GM18868 (cell line): ENCODE data around the gene GARIN5A.
A peak's percentile ranks its signal among the peaks of the same experiment; 100 is the strongest.

Experiments used
- ATAC-seq: cut with Tn5 transposase; IDR thresholded peaks from one replicate; pipeline ENCODE4 v1.9.1; 2021; ENCODE audit warnings: mild to moderate bottlenecking, moderate library complexity; ENCODE audit not compliant: unreplicated experiment

The GARIN5A gene

DNA sequence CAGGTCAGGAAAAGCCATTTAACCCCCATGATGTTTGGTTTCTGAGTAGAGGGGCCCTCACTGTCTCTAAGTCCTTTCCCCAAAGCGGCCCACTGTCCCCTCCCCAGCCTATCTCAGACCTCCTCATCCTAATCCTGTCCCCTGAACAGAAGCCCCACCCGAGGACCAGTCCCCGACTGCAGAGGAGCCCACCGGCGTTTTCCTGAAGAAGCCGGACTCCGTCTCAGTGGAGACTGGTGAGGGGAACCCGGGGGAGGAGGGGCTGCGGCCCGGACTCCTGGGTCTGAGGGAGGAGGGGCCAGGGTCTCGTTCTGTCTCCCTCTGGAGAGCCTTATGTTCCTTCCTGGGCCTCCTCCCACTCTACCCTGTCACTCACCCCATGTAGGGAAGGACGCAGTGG is 41.0 kb downstream of the GARIN5A start:
- no peak for ATAC-seq

DNA sequence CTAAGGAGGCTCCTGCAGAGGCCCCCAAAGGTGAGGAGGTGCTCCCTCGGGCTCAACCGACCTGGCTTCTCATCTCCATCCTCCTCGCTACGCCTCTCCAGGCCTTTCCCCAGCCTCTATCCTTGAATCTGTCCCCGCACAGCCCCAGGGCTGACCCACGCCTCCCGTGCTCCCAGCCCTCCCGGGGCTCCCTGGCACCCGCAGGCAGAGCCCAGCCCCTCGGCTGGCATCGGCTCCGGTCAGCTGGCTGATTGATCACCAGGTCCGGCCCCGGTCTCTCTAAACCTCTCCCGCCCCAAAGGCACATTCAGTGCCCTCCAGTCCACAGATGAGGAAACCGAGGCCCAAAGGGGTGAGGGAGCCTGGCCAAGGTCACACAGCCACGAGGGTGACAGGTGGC is 41.4 kb downstream of the GARIN5A start:
- ATAC-seq: no peak

DNA sequence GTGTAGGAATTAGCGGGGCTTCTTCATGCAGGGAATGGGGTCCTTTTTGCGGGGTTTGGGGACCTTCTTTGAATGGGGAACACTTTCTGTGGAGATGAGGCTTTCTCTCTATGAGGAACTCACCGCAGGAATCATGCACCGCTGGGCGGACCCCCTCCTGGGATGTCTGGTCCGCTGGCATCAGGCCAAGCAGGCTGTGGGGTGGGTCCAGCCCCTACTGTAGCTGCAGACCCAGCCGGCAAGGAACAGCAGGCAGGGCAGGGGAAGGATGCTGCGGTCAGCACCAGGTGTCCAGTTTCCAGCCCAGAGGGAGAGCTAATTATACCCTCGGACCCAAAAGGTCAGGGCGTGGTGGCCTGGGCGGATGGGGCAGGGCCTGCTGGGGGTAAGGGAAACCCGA is 42.1 kb downstream of the GARIN5A start:
- no peak for ATAC-seq

DNA sequence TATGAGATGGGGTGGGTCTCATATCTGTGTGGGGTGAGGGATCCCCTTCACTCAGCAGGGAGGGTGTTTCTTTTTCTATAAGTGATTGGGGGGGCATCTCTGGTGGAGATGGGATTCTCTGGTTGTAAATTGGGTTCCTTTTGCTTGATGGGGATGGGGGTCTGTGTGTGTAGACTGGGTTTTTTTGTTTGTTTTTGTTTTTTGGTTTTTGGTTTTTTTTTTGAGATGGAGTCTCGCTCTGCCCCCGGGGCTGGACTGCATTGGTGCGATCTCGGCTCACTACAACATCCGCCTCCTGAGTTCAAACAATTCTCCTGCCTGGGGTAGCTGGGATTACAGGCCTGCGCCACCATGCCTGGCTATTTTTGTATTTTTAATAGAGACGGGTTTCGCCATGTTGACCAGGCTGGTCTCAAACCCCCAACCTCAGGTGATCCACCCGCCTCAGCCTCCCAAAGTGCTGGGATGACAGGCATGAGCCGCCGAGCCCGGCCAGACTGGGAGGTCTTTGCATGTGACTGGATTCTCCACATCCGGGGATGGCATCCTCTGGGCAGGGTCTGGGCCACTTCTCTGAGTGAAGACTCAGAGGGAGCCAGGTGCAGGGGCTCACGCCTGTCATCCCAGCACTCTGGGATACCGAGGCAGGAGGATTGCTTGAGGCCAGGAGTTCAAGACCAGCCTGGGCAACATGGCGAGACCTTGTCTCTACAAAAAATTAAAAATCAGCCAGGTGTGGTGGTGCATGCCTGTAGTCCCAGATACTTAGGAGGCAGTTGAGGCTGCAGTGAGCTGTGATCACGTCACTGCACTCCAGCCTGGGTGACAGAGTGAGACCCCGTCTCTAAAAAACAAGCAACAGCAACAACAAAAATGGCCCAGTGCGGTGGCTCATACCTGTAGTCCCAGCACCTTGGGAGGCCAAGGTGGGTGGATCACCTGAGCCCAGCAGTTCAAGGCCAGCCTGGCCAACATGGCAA is 43.2 kb downstream of the GARIN5A start:
- no peak for ATAC-seq

GRCh38 chr19:50432221-50433028 is 44.2 kb downstream of the GARIN5A start, which contains the start of gene MYBPC2:
Gene MYBPC2 (plus strand): TSS chr19:50432892. CDS start chr19:50432954, 62 bp downstream.
- no peak for ATAC-seq

DNA sequence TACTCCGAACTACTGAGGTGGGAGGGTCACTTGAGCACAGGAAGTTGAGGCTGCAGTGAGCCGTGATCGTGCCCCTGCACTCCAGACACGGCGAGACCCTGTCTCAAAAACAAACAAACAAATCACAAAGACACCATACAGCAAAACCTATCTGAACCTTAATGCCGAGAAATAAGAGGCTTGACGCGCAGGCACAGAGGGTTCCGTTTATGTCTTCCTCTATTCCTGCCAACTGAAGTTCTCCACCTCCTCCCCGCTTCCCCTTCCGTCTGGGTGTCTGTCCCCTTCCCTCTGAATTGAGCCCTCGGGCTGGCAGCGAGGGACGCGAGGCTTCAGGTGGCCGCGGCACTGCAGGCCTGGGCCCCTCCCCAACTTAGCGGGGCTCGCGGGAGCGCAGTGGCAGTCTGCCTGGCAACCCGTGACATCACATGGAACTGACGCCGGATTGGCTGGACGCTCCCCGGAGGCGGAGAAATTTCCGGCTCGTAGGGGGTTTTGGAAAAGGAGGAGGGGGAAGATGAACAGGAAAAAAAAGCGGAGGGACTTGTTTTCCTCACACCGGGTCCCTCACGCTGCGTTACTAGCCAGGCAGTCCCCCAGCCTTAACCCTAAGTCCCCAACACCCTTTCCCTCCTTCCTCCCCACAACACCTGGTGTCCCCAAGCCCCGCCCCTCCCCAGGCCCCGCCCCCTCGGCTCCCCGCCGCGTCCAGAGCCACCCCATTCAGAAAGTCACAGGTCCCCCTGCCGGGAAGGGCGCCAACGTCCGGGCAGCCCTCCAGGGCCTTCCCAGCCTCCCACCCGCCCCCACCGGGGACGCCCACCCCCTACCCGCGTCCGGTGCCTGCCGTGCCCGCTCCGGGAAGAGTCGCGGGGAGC is 45.1 kb downstream of the GARIN5A start:
- peak; percentile 75 for ATAC-seq

DNA sequence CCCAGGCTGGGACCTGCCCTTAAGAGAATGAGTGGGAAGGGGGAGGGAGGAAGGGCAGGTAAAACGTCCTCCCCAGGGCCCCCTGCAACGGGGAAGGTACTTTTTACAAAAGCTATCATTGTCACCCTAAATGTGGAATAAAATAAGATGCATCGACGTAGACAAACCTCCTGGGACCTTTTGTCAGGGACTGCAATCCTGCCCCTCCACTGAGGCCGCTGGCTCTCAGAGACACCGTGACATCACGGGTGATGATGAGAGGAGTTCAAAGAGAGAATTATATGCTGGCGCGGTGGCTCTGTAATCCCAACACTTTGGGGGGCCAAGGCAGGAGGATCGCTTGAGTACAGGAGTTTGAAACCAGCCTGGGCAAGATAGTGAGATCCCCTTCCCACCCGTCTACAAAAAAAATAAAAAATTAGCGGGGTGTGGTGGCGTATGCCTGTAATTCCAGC is 45.7 kb downstream of the GARIN5A start:
- ATAC-seq: no peak

GRCh38 chr19:50428772-50429463 is 47.7 kb downstream of the GARIN5A start:
- ATAC-seq: no peak

GRCh38 chr19:50427997-50428425 is 48.6 kb downstream of the GARIN5A start:
- ATAC-seq: no peak

- no peak for ATAC-seq
Measured at GRCh38 chr19:50427318-50427925, 49.2 kb downstream of the GARIN5A start.

DNA sequence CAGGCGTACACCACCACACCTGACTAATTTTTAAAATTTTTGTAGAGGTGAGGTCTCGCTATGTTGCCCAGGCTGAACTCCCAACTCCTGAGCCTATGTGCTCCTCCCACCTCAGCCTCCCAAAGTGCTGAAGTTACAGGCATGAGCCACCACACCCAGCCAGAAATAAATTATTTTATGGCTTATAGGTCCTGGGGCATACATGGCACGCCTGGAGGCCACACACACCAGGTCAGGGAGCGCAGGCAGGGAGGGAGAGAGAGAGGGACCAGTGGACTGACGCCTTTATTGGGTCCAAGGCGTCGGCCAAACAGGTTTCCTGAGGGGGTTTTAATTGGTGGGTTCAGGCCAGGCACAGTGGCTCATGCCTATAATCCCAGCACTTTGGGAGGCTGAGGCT is 51.1 kb downstream of the GARIN5A start:
- no peak for ATAC-seq

- ATAC-seq: no peak
Measured at GRCh38 chr19:50423279-50424113, 53.2 kb downstream of the GARIN5A start.

- no peak for ATAC-seq
Measured at GRCh38 chr19:50422397-50423278, 54.0 kb downstream of the GARIN5A start.

DNA sequence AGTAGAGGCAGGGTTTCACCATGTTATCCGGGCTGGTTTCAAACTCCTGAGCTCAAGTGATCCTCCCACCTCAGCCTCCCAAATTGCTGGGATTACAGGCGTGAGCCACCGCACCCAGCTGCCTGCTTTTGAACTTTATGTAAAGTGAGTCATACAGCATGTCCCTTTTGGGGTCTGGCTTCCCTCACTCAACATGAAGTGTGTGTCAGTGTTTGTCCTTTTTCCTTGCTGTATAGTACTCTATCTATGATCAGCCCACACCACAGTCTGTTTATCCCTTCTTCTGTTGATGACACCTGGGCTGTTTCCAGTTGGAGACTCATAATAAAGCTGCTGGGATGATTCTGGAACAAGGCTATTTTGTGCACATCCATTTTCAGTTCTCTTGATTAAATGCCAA is 55.8 kb downstream of the GARIN5A start:
- no peak for ATAC-seq

GRCh38 chr19:50420127-50420526 is 56.5 kb downstream of the GARIN5A start:
- ATAC-seq: no peak

- ATAC-seq: no peak
Measured at GRCh38 chr19:50419580-50420035, 57.0 kb downstream of the GARIN5A start.

- ATAC-seq: no peak
Measured at GRCh38 chr19:50419022-50419579, 57.5 kb downstream of the GARIN5A start.
